Activated T-cell treated with anti-CD3 and anti-CD28 coated beads, Interleukin-2, amount 50 U/mL, for 4 hours (primary cell): ENCODE measurements around the gene CTNNBIP1. TPM values are rescaled to one million over a fixed set of nuclear protein-coding genes. Genes with fewer than 3 reads are reported as not detected.
"Not testable (repeated sequence)": the region's sequence is repeated elsewhere in the genome, so short reads cannot be mapped to it uniquely, and the experiment has no call there.

Experiments used
- ATAC-seq, 2 donors: fragments of 200-7000 bp; cut with Tn5 transposase; one replicate each; pipeline ENCODE4 v1.10.0; 2021
- DNase-seq: peaks from one replicate; pipeline ENCODE4 v3.0.0-alpha.2; 2020
- H3K27me3 Mint-ChIP-seq: one replicate; pipeline ENCODE4 v1.8.0; 2021; ENCODE audit warnings: low read depth, mixed read lengths
- H3K36me3 Mint-ChIP-seq: one replicate; pipeline ENCODE4 v1.8.0; 2022; ENCODE audit warnings: mixed read lengths; ENCODE audit not compliant: insufficient read depth
- H3K4me1 Mint-ChIP-seq: one replicate; pipeline ENCODE4 v1.8.0; 2021; ENCODE audit warnings: low read depth, mixed read lengths
- H3K4me3 Mint-ChIP-seq: one replicate; pipeline ENCODE4 v1.8.0; 2021; ENCODE audit warnings: mild to moderate bottlenecking, moderate library complexity, mixed read lengths
- H3K9me3 Mint-ChIP-seq: one replicate; pipeline ENCODE4 v1.8.0; 2021; ENCODE audit warnings: mixed read lengths
- total RNA-seq, 3 donors: library from RNA; stranded (reverse); gene quantifications; one replicate each; pipeline ENCODE4 v1.2.1, GENCODE V29; 2021

Gene CTNNBIP1
- total RNA-seq, 3 donors from 2014 or later = 4.2 to 5.2 (median 4.7) TPM

GRCh38 chr1:9815150-9815549, 94.9 kb downstream of the CTNNBIP1 start:
- DNase-seq (no peak), ATAC-seq (no peak)
- Mint-ChIP-seq H3K4me3 (no peak overlapping the region), H3K9me3 (no peaks in the 10 kb centered on the region), H3K36me3 (peaks cover 5% of the 10 kb centered on the region), H3K27me3 (no peaks in the 10 kb centered on the region), H3K4me1 (peaks cover 27% of the 10 kb centered on the region)

- ATAC-seq (no peak), DNase-seq (no peak)
- Mint-ChIP-seq H3K9me3 (no peaks in the 10 kb centered on the region), H3K4me1 (peaks cover 27% of the 10 kb centered on the region), H3K4me3 (no peak overlapping the region), H3K36me3 (peaks cover 5% of the 10 kb centered on the region), H3K27me3 (no peaks in the 10 kb centered on the region)
Observed at GRCh38 chr1:9814619-9815018, 95.5 kb downstream of the CTNNBIP1 start.

- peaks cover 47% of the 10 kb centered on the region for H3K4me1 Mint-ChIP-seq
- DNase-seq (no peak), ATAC-seq (no peak)
- H3K27me3 Mint-ChIP-seq = no peaks in the 10 kb centered on the region
- H3K4me3 Mint-ChIP-seq = no peak overlapping the region
- peaks cover 7% of the 10 kb centered on the region for H3K36me3 Mint-ChIP-seq
- no peaks in the 10 kb centered on the region for H3K9me3 Mint-ChIP-seq
Observed at GRCh38 chr1:9811239-9811966, 98.7 kb downstream of the CTNNBIP1 start.

GRCh38 chr1:9809100-9809510, 101.0 kb downstream of the CTNNBIP1 start:
- H3K4me1 Mint-ChIP-seq = peaks cover 47% of the 10 kb centered on the region
- H3K36me3 Mint-ChIP-seq = peaks cover 4% of the 10 kb centered on the region
- no peak for DNase-seq
- H3K4me3 Mint-ChIP-seq = no peak overlapping the region
- no peaks in the 10 kb centered on the region for H3K9me3 Mint-ChIP-seq
- no peak for ATAC-seq
- H3K27me3 Mint-ChIP-seq = no peaks in the 10 kb centered on the region

GRCh38 chr1:9808459-9808858, 101.6 kb downstream of the CTNNBIP1 start:
- peaks cover 46% of the 10 kb centered on the region for H3K4me1 Mint-ChIP-seq
- no peaks in the 10 kb centered on the region for H3K9me3 Mint-ChIP-seq
- ATAC-seq (no peak), DNase-seq (no peak)
- peaks cover 4% of the 10 kb centered on the region for H3K36me3 Mint-ChIP-seq
- H3K27me3 Mint-ChIP-seq = no peaks in the 10 kb centered on the region
- no peak overlapping the region for H3K4me3 Mint-ChIP-seq

- Mint-ChIP-seq H3K36me3 (peaks cover 4% of the 10 kb centered on the region), H3K4me1 (peaks cover 51% of the 10 kb centered on the region), H3K9me3 (no peaks in the 10 kb centered on the region), H3K27me3 (no peaks in the 10 kb centered on the region), H3K4me3 (no peak overlapping the region)
- ATAC-seq = no peak
- DNase-seq = no peak
Observed at GRCh38 chr1:9807541-9807940, 102.5 kb downstream of the CTNNBIP1 start.

- H3K9me3 Mint-ChIP-seq, DNase-seq, ATAC-seq, H3K4me3 Mint-ChIP-seq, H3K36me3 Mint-ChIP-seq, H3K27me3 Mint-ChIP-seq: not testable (repeated sequence)
- peaks cover 59% of the 10 kb centered on the region for H3K4me1 Mint-ChIP-seq
Observed at GRCh38 chr1:9805972-9806371, 104.1 kb downstream of the CTNNBIP1 start.

- H3K4me3 Mint-ChIP-seq = no peak overlapping the region
- no peak for ATAC-seq
Observed at GRCh38 chr1:9805006-9805508, 105.0 kb downstream of the CTNNBIP1 start.

GRCh38 chr1:9803003-9803918, 106.8 kb downstream of the CTNNBIP1 start:
- not testable (repeated sequence) for H3K9me3 Mint-ChIP-seq, H3K4me3 Mint-ChIP-seq, H3K36me3 Mint-ChIP-seq, DNase-seq, ATAC-seq, H3K27me3 Mint-ChIP-seq
- peaks cover 62% of the 10 kb centered on the region for H3K4me1 Mint-ChIP-seq

More at GRCh38 chr1:9805006-9805508, 105.0 kb downstream of the CTNNBIP1 start:
- Mint-ChIP-seq H3K4me1 (peaks cover 58% of the 10 kb centered on the region), H3K36me3 (peaks cover 2% of the 10 kb centered on the region), H3K27me3 (no peaks in the 10 kb centered on the region), H3K9me3 (no peaks in the 10 kb centered on the region)
- DNase-seq = no peak

GRCh38 chr1:9801909-9802308, 108.2 kb downstream of the CTNNBIP1 start:
- ATAC-seq = no peak
- Mint-ChIP-seq H3K9me3 (no peaks in the 10 kb centered on the region), H3K27me3 (no peaks in the 10 kb centered on the region), H3K4me1 (peaks cover 61% of the 10 kb centered on the region), H3K36me3 (peaks cover 1% of the 10 kb centered on the region), H3K4me3 (no peak overlapping the region)
- DNase-seq = no peak

Other genes with a start within 250 kb of the CTNNBIP1 start
- 10 to 100 TPM; 34.4 to 38.5 (median 34.6) TPM for gene CLSTN1, start 86.3 kb downstream of the CTNNBIP1 start, total RNA-seq
- 10 to 100 TPM; 31.4 to 35.5 (median 35.5) TPM for gene LZIC, start 33.1 kb upstream of the CTNNBIP1 start, total RNA-seq
- gene NMNAT1, start 33.2 kb upstream of the CTNNBIP1 start, total RNA-seq = 1 to 10 TPM; 3.8 to 5.9 (median 4.4) TPM
- not detected for gene RBP7, start 87.0 kb upstream of the CTNNBIP1 start, total RNA-seq
- 10 to 100 TPM; 31.5 to 35.9 (median 33.7) TPM for gene UBE4B, start 122.7 kb upstream of the CTNNBIP1 start, total RNA-seq